HG02763 (cell line): ENCODE results near the gene KANK2.
"Not testable (repeated sequence)": the region's sequence is repeated elsewhere in the genome, so short reads cannot be mapped to it uniquely, and the experiment has no call there.

Experiments
- ATAC-seq: cut with Tn5 transposase; IDR thresholded peaks from one replicate; pipeline ENCODE4 v1.9.1; 2021; ENCODE audit warnings: mild to moderate bottlenecking, moderate library complexity; ENCODE audit not compliant: unreplicated experiment

Gene KANK2

DNA sequence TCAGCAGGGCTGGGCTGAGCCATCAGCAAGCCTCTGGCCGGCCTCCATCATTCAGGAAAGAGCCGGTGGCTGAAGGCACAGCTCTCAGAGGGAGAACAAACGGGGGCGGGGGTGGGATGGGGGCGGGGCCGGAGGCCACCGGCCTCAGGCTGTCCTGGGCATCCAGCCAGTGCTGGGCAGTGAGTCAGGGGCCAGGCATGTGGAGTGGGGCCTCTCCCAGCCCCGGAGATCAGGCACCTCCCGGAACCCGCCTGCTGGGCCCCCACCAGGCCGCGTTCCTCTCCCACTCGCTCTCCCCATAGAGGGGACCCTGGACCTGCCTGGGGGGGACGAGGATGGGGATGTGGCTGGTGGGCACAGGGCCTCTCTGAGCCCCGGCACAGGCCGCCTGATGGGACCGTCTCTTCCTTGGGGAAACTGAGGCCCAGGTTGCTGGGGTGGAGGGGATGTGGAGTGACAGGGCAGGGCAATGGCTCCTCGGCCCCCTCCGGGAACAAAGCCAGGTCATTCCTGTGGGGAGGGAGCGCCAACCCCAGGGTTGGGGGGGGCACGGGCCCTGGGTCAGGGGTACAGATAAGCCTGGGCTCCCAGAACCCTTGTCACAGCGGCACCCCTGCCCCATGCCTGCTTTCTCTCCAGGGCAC lies 54.7 kb downstream of the KANK2 start:
- ATAC-seq: no peak

DNA sequence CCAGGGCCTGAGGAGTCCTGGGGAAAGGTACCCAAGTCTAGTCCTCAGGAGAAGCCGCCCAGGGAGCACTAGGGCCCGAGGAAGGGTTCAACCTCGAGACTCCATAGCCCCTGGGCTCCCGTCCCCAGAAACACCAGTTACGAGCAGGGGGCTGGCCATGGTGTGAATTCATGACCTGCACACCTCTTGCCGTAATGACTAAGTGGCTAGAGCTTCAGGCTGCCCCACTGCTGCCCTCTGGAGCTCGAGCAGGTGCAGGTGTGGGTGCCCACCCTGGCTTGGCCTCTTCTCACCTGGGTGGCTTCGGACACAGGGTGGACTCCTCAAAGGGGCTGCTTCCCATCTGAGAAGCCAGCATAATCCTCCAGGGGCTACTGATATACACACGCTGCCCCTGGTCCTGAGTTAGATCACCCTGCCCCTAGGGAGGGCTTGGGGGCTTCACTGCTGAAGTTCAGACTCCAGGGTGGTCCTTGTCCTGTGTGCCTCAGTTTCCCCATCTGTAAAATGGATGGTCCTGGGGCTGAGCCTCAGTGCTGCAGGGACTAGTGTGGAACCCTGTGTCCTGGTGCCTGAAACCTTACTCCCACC lies 55.3 kb downstream of the KANK2 start:
- ATAC-seq: no peak

DNA sequence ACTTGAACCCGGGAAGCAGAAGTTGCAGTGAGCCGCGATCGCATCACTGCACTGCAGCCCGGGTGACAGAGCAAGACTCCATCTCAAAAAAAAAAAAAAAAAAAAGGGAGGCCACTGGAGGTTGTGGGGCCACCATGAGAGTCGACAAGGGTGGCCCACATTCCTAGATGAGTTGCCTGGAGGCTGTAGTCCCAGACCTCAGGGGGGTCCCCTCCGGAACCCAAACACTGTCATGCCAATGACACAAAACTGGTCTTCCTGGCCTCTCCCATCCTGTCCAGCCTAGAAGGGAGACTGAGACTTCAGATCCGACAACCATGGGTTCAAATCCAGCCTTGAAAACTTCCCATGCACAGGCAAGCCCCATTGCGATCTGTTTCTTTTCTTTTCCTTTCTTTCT lies 56.4 kb downstream of the KANK2 start:
- no peak for ATAC-seq

DNA sequence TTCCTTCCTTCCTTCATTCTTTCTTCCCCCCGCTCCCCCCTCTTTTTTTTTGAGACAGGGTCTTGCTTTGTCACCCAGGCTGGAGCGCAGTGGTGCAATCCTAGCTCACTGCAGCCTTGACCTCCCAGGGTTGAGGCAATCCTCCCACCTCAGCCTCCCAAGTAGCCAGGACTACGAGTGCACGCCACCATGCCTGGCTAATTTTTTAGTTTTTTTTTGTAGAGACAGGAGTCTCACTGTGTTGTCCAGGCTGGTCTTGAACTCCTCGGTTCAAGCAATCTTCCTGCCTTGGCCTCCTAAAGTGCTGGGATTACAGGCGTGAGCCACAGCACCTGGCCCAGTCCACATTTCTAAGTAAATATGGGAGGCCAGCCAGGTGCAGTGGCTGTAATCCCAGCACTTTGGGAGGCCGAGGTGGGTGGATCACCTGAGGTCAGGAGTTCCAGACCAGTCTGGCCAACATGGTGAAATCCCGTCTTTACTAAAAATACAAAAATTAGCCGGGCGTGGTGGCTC lies 57.3 kb downstream of the KANK2 start:
- ATAC-seq: not testable (repeated sequence)

DNA sequence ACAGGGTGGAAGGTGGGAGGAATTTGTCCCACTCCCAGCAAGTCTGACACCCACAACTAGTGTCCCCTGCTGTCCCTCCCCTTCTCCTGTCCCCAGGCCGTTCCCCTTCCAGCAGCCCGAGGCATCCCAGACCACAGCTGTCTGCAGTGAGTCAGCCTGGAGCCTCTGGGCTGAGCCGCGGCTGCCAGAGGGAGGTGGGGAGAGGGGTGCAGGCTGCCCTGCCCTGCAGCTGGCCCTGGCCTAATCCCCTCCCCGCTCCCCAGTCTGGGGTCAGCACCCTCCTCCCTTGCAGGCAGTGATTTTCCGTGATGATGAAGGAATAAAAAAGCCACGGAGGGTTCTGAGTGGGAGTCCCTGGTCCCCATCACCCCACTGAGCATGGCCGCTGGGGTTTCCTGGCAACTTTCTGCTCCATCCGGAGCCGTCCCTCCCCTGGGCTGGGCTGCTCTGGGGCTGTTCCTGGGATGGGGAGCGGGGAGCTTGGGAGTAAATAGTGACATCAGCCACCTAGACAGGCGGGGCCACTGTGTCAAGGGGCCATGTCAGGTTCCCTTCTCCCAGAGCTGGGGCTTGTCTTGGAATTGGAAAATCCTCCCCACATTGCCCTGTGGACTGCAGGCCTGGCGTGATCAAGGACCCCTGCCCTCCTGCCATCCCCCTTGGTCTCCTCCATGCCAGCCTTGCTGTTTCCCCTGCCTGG lies 58.6 kb downstream of the KANK2 start:
- ATAC-seq: no peak

DNA sequence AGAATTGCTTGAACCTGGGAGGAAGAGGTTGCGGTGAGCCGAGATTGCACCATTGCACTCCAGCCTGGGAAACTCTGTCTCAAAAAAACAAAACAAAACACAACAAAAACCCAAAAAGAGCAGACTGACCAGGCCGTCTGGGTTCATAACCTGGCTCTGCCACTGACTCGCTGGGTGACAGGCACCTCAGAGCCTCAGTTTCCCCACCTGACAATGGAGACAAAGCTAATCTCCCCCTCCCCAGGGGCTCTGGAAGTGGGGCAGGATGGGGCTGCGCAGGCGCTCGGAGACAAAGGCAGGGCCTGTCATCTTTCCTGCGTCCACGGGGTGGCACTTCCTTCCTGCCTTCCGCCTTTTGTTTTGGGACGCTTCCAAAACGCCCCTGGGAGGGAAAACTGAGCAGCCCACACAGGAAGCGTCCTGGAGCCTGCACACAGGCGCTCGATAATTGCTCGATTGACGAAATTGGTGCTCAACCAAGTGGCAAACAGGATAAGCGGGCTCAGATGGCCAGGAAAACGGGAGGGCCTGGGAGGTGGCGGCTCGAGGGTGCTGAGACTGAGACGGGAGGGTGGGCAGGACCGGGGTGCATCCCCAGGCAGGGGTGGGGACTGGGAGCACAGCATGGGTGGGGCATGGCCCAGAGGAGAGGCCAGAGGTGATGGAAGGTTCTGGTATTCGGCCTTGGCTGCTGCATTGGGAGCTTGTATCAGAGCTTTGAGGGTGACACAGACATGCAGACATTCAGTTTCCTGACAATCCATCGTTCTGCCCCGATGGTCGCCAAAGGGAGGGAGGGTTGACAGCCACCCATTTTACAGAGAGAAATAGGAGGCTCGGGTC lies 59.6 kb downstream of the KANK2 start:
- ATAC-seq: no peak

DNA sequence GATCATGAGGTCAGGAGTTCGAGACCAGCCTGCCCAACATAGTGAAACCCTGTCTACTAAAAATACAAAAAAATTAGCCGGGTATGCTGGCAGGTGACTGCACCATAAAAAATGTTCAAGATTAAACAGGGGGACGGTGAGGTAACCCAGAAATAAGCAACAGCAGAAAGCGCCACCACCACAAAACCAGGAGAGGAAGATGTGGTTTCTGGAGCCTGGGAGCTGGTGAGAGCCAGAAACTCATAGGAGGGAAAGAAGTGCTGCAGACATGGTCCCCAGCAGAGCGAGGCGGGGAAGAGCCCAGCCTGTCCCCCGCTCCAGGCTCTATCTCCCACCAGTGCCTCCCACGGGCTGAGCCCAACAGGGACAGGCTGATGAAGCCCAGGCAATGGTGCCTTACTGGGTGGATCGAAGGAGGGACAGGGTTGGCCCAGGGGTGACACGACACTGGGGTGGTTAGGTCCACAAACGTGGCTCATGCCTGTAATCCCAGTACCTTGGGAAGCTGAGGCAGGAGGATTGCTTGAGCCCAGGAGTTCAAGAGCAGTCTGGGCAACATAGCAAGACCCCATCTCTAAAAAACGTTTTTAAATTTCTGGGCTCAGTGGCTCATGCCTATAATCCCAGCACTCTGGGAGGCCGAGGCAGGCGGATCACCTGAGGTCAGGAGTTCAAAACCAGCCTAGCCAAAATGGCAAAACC lies 60.8 kb downstream of the KANK2 start:
- ATAC-seq: no peak

DNA sequence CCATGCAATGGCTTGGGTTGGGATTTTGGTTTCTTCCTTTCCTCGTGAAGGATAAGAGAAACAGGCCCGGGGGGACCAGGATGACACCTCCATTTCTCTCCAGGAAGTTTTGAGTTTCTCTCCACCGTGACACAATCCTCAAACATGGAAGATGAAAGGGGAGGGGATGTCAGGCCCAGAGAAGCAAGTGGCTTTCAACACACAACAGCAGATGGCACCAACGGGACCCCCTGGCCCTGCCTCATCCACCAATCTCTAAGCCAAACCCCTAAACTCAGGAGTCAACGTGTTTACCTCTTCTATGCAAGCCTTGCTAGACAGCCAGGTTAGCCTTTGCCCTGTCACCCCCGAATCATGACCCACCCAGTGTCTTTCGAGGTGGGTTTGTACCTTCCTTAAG lies 65.9 kb downstream of the KANK2 start:
- ATAC-seq: no peak

DNA sequence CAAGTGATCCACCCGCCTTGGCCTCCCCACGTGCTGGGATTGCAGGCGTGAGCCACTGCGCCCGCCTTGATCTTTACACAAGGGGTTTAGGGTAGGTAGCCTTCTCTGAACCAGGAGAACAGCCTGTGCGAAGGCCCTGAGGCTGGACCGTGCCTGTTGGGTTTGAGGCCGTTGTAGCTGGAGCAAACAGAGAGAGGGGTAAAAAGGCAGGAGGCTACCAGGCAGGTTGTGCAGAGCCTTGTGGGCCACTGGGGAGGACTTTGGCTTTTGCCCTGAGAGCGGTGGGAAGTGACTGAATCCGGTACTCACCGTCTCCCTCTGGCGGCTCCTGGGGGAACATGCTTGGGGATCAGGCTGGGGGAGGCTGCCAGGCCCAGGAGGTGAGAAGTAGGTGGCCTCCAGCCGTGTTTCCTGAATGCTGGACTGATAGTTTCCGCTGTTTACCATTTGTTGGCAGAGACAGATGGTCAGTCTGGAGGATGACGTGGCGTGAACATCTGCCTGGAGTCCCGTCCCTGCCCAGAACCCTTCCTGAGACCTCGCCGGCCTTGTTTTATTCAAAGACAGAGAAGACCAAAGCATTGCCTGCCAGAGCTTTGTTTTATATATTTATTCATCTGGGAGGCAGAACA lies 66.4 kb downstream of the KANK2 start:
- ATAC-seq: no peak

DNA sequence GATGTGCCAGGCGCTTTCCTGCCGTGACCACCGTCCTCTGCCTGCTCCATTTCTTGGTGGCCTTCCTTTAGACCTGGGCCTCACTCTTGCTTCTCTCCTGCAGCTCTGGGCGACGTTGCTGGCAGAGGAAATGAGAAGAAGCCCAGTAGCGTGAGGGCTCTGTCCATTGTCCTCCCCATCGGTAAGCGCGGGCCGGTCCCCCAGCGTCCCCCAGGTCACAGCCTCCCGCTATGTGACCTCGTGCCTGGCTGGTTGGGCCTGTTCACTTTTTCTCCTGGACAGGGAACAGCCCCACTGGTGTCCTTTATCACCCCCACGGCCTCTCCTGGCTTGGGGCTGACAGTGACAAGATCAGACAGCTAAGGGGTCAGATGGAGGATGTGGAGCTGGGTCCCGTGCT lies 69.4 kb downstream of the KANK2 start:
- no peak for ATAC-seq

DNA sequence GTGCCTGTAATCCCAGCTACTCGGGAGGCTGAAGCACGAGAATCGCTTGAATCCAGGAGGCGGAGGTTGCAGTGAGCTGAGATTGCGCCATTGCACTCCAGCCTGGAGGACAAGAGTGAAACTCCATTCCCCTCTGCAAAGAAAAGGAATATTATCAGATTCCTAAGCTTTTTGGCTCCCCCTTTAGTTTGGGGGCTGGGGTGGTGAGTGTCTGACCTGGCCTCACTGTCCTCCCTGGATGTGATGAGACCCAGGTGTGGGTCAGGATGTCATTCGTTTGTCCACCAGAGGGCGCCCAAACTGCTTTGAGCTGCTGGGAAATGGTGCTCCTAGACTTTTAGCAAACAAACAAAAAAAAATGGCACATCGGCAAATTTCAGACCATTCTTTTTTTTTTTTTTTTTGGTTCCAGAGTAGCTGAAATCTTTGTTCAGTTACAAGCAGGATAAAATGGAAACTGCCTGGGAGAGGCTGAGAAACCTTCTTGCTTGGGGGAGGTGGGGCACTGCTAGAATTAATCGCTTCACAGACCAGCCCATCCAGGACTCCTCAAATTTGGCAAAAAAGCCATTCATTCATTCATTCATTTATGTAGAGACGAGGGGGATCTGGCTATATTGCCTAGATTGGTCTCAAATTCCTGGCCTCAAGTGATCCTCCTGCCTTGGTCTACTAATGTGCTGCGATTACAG lies 71.2 kb downstream of the KANK2 start:
- no peak for ATAC-seq

DNA sequence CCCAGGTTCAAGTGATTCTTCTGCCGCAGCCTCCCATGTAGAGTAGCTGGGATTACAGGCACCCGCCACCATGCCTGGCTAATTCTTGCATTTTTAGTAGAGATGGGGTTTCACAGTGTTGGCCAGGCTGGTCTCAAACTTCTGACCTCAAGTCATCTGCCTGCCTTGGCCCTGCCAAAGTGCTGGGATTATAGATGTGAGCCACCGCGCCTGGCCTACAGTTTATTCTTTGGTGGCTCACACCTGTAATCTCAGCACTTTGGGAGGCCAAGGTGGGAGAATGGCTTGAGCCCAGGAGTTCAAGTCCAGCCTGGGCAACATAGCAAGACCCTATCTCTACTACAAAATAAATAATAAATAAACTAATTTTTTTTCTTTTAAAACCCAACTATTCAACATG lies 73.2 kb downstream of the KANK2 start:
- ATAC-seq: not testable (repeated sequence)

DNA sequence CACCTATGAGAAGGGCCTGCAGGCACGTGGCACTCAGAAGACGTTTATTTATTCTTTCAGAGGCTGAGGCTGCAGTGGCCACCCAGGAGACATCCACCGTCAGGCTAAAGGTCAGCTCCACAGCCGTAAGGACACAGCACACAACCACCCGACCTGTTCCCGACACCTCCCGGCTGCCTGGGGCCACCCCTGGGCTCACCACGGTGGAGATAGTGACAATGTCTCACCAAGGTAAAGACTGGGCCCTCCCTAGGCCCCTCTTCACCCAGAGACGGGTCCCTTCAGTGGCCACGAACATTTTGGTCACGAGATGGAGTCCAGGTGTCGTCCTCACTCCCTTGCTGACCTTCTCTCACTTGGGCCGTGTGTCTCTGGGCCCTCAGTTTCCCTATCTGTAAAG lies 74.2 kb downstream of the KANK2 start:
- ATAC-seq: no peak

DNA sequence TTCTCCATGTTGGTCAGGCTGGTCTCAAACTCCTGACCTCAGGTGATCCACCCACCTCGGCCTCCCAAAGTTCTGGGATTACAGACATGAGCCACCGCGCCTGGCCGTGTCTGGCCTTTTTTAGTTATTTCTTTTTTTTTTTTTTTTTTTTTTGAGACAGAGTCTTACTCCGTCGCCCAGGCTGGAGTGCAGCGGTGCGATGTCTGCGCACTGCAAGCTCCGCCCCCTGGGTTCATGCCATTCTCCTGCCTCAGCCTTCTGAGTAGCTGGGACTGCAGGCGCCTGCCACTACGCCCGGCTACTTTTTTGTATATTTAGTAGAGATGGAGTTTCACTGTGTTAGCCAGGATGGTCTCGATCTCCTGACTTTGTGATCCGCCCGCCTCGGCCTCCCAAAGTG lies 75.4 kb downstream of the KANK2 start:
- not testable (repeated sequence) for ATAC-seq

DNA sequence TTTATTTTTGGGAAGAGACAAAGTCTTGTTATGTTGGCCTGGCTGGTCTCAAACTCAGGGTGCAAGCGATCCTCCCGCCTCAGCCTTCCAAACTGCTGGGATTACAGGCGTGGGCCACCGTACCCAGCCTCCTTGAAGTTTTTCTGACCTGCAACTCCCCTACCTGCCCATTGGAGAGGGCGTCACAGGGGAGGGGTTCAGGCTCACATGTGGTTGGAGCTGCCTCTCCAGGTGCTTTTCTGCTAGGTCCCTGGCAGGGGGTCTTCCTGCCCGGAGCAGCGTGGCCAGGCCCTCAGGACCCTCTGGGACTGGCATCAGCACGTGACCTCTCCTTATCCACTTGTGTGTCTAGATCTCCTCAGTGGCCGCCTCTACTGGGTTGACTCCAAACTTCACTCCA lies 80.8 kb downstream of the KANK2 start:
- no peak for ATAC-seq

DNA sequence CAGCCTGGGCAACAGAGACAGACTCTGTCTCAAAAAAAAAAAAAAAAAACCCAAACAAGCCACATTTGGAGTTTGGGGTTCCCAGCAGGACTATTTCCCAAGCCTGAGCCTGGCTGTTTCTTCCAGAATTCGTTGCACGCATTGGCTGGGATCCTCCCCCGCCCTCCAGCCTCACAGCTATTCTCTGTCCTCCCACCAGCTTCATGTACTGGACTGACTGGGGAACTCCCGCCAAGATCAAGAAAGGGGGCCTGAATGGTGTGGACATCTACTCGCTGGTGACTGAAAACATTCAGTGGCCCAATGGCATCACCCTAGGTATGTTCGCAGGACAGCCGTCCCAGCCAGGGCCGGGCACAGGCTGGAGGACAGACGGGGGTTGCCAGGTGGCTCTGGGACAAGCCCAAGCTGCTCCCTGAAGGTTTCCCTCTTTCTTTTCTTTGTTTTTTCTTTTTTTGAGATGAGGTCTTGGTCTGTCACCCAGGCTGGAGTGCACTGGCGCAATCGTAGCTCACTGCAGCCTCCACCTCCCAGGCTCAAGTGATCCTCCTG lies 81.4 kb downstream of the KANK2 start:
- ATAC-seq: no peak

DNA sequence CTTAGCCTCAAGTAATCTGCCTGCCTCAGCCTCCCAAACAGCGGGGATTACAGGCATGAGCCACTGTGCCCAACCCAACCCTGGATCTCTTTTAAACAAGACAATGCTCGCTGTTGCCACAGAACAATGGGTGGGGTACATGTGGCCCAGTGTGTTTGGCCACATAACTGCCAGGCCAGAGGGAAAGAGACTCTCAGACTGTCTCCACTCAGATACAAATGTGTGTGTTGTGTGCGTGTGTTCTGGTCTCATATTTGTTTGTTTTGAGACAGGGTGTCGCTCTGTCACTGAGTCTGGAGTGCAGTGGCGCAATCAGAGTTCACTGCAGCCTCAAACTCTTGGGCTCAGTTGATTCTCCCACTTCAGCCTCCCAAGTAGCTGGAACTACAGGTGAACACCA lies 82.3 kb downstream of the KANK2 start:
- ATAC-seq: no peak
